NT2/D1 (cell line): ENCODE measurements around the gene GRK5.

Experiments used
- DNase-seq: peaks from one replicate; pipeline ENCODE4 v3.0.0-alpha.2; 2011; ENCODE audit warnings: low read depth, low spot score
- H3K27me3 ChIP-seq: 2 replicates; pipeline ENCODE4 v1.6.0; 2011; ENCODE audit warnings: mild to moderate bottlenecking; ENCODE audit not compliant: insufficient read length, insufficient read depth
- H3K36me3 ChIP-seq: 2 replicates; pipeline ENCODE4 v1.6.1; 2011; ENCODE audit warnings: mild to moderate bottlenecking, low read length, mixed read lengths; ENCODE audit not compliant: insufficient read depth, insufficient read length
- H3K4me1 ChIP-seq: 2 replicates; pipeline ENCODE4 v1.5.1; 2011; ENCODE audit not compliant: insufficient read depth, insufficient read length
- H3K4me3 ChIP-seq: 2 replicates; pipeline ENCODE4 v1.5.1; 2011; ENCODE audit warnings: low read depth; ENCODE audit not compliant: insufficient read length
- H3K9ac ChIP-seq: 2 replicates; pipeline ENCODE4 v1.6.0; 2011; ENCODE audit warnings: low read depth; ENCODE audit not compliant: insufficient read length
- H3K9me3 ChIP-seq: 2 replicates; pipeline ENCODE4 v1.5.1; 2011; ENCODE audit warnings: mild to moderate bottlenecking, low read length; ENCODE audit not compliant: insufficient read depth
- SUZ12 ChIP-seq: IDR thresholded peaks from 2 replicates; pipeline ENCODE4 v1.6.1; 2011; ENCODE audit not compliant: insufficient read length, insufficient read depth; ENCODE audit errors: extremely low read depth
- YY1 ChIP-seq: IDR thresholded peaks from 2 replicates; pipeline ENCODE4 v1.6.1; 2011; ENCODE audit not compliant: insufficient read length, insufficient read depth
- ZNF274 ChIP-seq: IDR thresholded peaks from 2 replicates; pipeline ENCODE4 v1.6.1; 2011; ENCODE audit warnings: mild to moderate bottlenecking, low read depth, low read length

The GRK5 gene

DNA sequence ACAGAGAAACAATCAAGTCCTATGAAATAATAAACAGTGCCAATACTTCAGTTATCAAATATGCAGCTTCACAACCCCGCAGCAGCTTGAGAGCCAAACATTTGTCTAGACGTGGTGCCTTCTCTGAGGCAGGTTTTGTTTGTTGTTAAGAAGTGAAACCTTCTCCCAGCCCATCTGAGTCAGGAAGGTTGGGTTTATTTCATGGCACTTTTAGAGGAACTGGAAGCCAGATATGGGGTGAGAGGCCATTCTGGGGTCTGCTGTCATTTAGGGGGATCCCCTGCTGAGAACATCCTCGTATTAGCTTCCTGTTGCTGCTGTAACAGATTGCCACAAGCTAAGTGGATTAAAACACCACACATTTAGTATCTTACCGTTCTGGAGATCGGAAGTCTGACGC lies 113.6 kb downstream of the GRK5 start:
- Histone ChIP-seq H3K27me3 (no peaks in the 10 kb centered on the region), H3K9me3 (no peaks in the 10 kb centered on the region), H3K36me3 (no peaks in the 10 kb centered on the region), H3K4me1 (peaks cover 23% of the 10 kb centered on the region), H3K9ac (no peak overlapping the region), H3K4me3 (no peak overlapping the region)
- TF ChIP-seq SUZ12 = no peak
- no peak for TF ChIP-seq YY1
- TF ChIP-seq ZNF274 = no peak
- DNase-seq = no peak

DNA sequence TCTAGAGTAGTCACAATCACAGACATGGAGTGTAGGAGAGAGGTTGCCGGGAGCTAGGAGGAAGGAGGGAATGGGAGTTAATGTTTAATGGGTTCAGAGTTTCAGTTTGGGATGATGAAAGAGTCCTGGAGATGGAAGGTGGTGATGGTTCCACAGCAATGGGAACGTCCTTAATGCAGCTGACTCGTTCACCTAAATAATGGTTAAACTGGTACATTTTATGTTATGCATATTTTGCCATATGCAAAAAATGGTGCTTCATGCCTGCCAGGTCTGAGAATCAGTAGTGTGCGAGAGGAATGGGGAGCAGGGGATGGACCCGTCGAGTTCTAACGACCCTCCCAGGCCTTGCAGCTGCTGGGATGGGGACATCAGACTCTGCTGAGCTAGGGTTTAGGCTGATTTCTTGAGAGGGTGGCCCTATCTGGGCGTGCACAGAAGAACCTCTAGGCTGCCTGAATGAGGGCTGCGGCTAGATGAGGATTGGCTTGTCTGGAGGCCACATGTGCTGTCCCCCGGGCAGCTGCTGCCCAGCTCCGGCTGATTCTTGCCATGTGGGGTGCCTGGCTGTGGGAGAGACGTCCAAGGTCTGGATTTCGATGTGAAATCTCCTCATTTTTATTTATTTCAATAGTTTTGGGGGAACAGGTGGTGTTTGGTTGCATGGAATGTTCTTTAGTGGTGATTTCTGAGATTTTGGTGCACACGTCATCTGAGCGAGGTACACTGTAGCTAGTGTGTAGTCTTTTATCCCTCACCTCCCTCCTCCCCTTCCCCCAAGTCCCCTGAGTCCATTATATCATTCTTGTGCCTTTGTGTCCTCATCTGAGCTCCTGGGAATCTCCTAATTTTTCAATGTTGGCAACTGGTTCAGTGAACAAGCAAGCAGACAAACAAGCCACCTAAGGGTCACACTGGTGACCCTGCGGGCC lies 116.0 kb downstream of the GRK5 start:
- no peaks in the 10 kb centered on the region for H3K9me3 ChIP-seq
- no peaks in the 10 kb centered on the region for H3K27me3 ChIP-seq
- H3K36me3 ChIP-seq = no peaks in the 10 kb centered on the region
- no peak overlapping the region for H3K4me3 ChIP-seq
- no peak for DNase-seq
- no peak overlapping the region for H3K9ac ChIP-seq
- H3K4me1 ChIP-seq = peaks cover 12% of the 10 kb centered on the region
- no peak for TF ChIP-seq ZNF274
- no peak for TF ChIP-seq YY1
- no peak for TF ChIP-seq SUZ12

DNA sequence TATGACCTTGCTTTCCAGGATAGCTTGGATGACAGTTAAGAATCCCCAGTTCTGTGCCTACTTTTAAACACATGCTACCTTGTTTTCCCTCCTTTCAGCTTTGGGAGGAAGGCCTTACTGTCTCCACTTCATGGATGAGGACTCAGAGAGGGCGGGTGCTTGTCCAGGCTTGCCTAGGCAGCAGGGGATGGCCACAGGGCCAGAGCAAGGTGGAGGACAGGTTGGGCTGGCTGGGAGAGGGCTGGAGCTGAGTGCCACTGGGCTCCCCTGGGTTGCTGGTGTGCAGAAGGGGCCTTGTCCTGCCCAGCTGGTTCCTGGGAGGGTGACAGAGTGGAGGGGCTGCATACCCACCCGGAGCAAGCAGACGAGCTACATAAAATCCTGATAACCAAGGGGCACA lies 117.8 kb downstream of the GRK5 start:
- H3K9me3 ChIP-seq = no peaks in the 10 kb centered on the region
- peaks cover 2% of the 10 kb centered on the region for H3K4me1 ChIP-seq
- TF ChIP-seq SUZ12 = no peak
- no peak for TF ChIP-seq ZNF274
- TF ChIP-seq YY1 = no peak
- H3K9ac ChIP-seq = no peak overlapping the region
- no peak for DNase-seq
- H3K27me3 ChIP-seq = no peaks in the 10 kb centered on the region
- H3K36me3 ChIP-seq = no peaks in the 10 kb centered on the region
- no peak overlapping the region for H3K4me3 ChIP-seq

DNA sequence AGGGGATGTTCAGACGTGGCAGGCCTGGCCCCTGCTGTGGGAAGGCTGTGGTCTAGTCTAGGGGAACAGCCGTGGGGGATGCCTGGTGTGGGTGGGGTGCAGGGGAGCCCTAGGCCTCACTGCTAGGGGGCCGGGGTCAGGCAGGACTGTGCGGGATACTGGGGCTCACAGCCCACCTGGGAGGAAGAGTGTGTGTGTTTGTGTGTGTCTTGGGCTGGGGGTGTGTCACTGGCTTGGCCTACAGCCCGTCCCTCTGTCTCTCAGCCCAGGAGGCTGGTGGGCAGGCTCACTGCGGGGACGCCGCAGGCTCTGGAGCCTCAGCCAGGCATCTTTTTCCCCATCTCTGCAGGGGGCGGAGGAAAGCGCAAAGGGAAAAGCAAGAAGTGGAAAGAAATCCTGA lies 118.8 kb downstream of the GRK5 start:
- Histone ChIP-seq H3K4me1 (peaks cover 4% of the 10 kb centered on the region), H3K27me3 (no peaks in the 10 kb centered on the region), H3K4me3 (no peak overlapping the region), H3K36me3 (no peaks in the 10 kb centered on the region), H3K9me3 (no peaks in the 10 kb centered on the region), H3K9ac (no peak overlapping the region)
- no peak for DNase-seq
- TF ChIP-seq ZNF274 (no peak), SUZ12 (no peak), YY1 (no peak)

DNA sequence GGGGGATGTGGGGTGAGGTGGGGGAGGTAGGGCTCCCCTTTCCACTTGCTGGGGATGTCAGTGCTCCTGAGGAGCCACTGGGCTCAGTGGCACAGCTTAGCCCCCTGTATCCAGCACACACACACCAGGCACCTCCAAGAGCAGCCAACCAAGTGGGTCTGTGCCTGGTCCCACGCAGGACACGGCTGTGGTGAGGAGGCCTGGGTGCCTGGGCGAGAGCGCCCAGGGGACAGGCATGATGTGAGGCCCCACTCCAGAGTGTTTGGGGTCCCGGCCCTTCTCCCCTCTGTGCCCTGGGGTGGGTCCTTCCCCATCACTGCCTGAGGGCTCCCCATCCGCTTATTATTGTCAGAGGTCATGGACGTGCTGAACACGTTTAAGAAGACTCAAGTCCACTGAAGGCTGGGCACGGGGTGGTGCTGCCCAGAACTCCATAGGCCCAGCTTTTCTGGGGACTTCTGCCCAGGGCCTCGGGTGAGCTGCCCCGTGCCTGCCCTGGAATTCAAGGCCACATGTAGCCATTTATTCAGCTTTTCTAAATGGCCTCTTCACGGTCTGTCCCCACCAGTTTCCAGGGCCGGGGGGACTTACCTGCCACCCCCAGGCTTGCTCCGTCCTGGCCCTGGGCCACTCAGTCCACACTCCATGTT lies 119.8 kb downstream of the GRK5 start:
- TF ChIP-seq YY1 = no peak
- TF ChIP-seq ZNF274 = no peak
- no peak for TF ChIP-seq SUZ12
- Histone ChIP-seq H3K9me3 (no peaks in the 10 kb centered on the region), H3K9ac (no peak overlapping the region), H3K36me3 (no peaks in the 10 kb centered on the region), H3K4me3 (no peak overlapping the region), H3K27me3 (no peaks in the 10 kb centered on the region), H3K4me1 (peaks cover 4% of the 10 kb centered on the region)
- DNase-seq = no peak

DNA sequence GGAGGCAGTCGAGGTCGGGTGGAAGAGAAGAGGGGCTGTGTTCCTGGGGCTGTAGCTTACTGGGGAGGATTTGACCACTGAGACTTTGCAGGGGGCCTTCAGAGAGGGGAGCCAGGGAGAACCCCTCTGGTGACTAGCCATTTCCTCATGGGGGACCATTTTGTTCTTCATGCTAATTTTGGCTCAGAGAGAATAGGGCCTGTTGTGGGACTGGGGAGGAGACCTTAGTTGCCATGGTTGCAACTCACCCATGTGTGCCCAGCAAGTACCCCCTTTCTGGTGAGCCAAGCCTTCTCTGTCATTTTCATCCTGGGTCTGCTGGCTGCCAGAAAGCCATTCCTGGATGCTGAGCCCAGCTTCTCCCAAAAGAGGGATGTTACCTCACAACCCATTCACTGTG lies 120.9 kb downstream of the GRK5 start:
- H3K9ac ChIP-seq = no peak overlapping the region
- H3K4me3 ChIP-seq = no peak overlapping the region
- TF ChIP-seq ZNF274 (no peak), YY1 (no peak), SUZ12 (no peak)

DNA sequence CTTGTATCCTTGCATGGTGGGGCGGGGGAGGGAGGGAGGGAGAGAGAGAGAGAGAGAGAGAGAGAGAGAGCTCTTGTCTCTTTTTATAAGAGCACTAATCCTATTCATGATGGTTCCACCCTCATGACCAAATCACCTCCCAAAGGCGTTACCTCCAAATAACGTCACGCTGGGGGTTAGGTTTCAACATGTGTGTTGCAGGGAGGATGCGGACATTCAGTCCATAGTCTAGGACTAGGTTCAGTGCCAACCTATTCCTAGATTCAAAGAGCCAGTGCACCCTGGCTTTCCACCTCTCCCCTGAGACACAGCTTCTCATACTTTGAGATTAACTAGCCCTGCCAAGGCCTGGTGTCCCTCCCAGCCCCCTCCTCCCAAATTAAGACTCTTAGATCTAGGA lies 123.0 kb downstream of the GRK5 start:
- H3K4me1 ChIP-seq = peaks cover 11% of the 10 kb centered on the region
- H3K36me3 ChIP-seq = no peaks in the 10 kb centered on the region
- no peak overlapping the region for H3K4me3 ChIP-seq
- no peak for DNase-seq
- TF ChIP-seq YY1 = no peak
- no peak for TF ChIP-seq ZNF274
- no peak for TF ChIP-seq SUZ12
- no peak overlapping the region for H3K9ac ChIP-seq
- H3K27me3 ChIP-seq = no peaks in the 10 kb centered on the region
- peaks cover 6% of the 10 kb centered on the region; the same call in 1 of the 2 replicates for H3K9me3 ChIP-seq

More for the DNA sequence above, 120.9 kb downstream of the GRK5 start:
- Histone ChIP-seq H3K27me3 (no peaks in the 10 kb centered on the region), H3K4me1 (peaks cover 6% of the 10 kb centered on the region), H3K36me3 (no peaks in the 10 kb centered on the region), H3K9me3 (0 out of 2 replicates have a peak, but pooled peaks cover under 1% of the 10 kb centered on the region)
- DNase-seq = no peak
